DND-41 (cell line): ENCODE results near the gene TTC16.

ENCODE experiments used
- ATAC-seq: fragments of 200-7000 bp; cut with Tn5 transposase; 3 replicates; pipeline ENCODE4 v1.9.1; 2021; ENCODE audit warnings: low read depth; ENCODE audit not compliant: insufficient read depth
- DNase-seq: peaks from one replicate; pipeline ENCODE4 v3.0.0-alpha.2; 2020
- H2AFZ ChIP-seq: 2 replicates; pipeline ENCODE4 v1.6.0; 2012; ENCODE audit warnings: low read depth, low read length
- H3K27ac ChIP-seq: 2 replicates; pipeline ENCODE4 v1.5.1; 2012; ENCODE audit warnings: low read length, inconsistent platforms
- H3K27me3 ChIP-seq: fragments of 200-600 bp; sonication (generic); 2 replicates; pipeline ENCODE4 v1.6.0; 2012; ENCODE audit warnings: low read length, mild to moderate bottlenecking, inconsistent platforms; ENCODE audit not compliant: insufficient read depth, poor library complexity
- H3K36me3 ChIP-seq: 2 replicates; pipeline ENCODE4 v1.5.1; 2012; ENCODE audit warnings: low read length, inconsistent platforms; ENCODE audit not compliant: insufficient read depth
- H3K4me1 ChIP-seq: 2 replicates; pipeline ENCODE4 v1.5.1; 2012; ENCODE audit warnings: mild to moderate bottlenecking, low read length; ENCODE audit not compliant: insufficient read depth
- H3K4me2 ChIP-seq: 2 replicates; pipeline ENCODE4 v1.6.0; 2012; ENCODE audit warnings: mild to moderate bottlenecking, moderate library complexity, low read length, inconsistent platforms; ENCODE audit not compliant: insufficient read depth
- H3K4me3 ChIP-seq, 2 experiments: fragments of 200-600 bp in 1 of 2; shearing (Covaris generic) in 1 of 2; 2 replicates each; pipeline ENCODE4 v1.5.1; 2012 to 2016; ENCODE audit warnings: inconsistent platforms in 2 of 2, low read length in 2 of 2, mild to moderate bottlenecking in 2 of 2, low read depth in 1 of 2, moderate library complexity in 1 of 2
- H3K79me2 ChIP-seq: 2 replicates; pipeline ENCODE4 v1.6.0; 2012; ENCODE audit warnings: low read length, inconsistent platforms; ENCODE audit not compliant: insufficient read depth
- H3K9ac ChIP-seq: 2 replicates; pipeline ENCODE4 v1.6.0; 2012; ENCODE audit warnings: low read depth, mild to moderate bottlenecking, inconsistent platforms, low read length, moderate library complexity
- H3K9me3 ChIP-seq: 2 replicates; pipeline ENCODE4 v1.5.1; 2012; ENCODE audit warnings: low read length, moderate library complexity, mild to moderate bottlenecking, inconsistent platforms; ENCODE audit not compliant: insufficient read depth, severe bottlenecking
- H4K20me1 ChIP-seq: 2 replicates; pipeline ENCODE4 v1.6.0; 2012; ENCODE audit warnings: low read length; ENCODE audit not compliant: insufficient read depth
- CTCF ChIP-seq: IDR thresholded peaks from 2 replicates; pipeline ENCODE4 v1.5.1; 2012; ENCODE audit warnings: borderline replicate concordance, low read length, moderate library complexity, mild to moderate bottlenecking; ENCODE audit not compliant: poor library complexity, severe bottlenecking; ENCODE audit errors: extremely low read depth
- EZH2 ChIP-seq: IDR thresholded peaks from 3 replicates; pipeline ENCODE4 v1.6.1; 2012; ENCODE audit warnings: borderline replicate concordance, low read depth, mild to moderate bottlenecking, moderate library complexity, low read length, inconsistent platforms; ENCODE audit not compliant: severe bottlenecking

Gene TTC16

DNA sequence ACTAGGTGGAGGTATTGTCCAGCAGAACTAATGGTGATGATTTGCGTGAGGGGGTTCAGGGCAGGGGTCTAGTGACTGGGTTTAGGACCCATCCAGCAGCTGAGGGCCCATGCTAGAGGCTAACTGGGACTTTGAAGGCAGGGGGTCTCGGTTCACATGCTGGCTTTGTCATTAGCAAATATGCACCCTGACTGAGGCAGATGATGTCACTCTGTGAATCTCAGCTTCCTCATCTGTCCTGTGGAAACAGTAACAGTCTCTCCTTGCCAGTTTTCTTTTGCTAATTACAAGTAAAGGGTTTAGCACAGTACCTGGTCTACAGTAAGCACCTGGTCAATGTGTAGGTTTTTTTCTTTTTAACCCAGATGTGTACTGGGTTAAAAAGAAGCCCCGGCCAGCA is 57.4 kb downstream of the TTC16 start:
- no peak for DNase-seq
- no peak overlapping the region for H3K4me2 ChIP-seq
- no peaks in the 10 kb centered on the region for H3K27me3 ChIP-seq
- no peak overlapping the region for H2AFZ ChIP-seq
- no peak for ATAC-seq
- no peaks in the 10 kb centered on the region for H3K9me3 ChIP-seq
- H3K36me3 ChIP-seq = no peaks in the 10 kb centered on the region; the same call in 1 of the 2 replicates
- peaks cover 17% of the 10 kb centered on the region for H3K79me2 ChIP-seq
- H4K20me1 ChIP-seq = no peaks in the 10 kb centered on the region
- no peak for TF ChIP-seq CTCF
- no peak for TF ChIP-seq EZH2
- no peak overlapping the region for H3K27ac ChIP-seq
- H3K4me3 ChIP-seq = no peak overlapping the region
- H3K9ac ChIP-seq = no peak overlapping the region
- H3K4me1 ChIP-seq = peaks cover 49% of the 10 kb centered on the region

GRCh38 chr9:127773981-127774380 is 58.1 kb downstream of the TTC16 start:
- Histone ChIP-seq H3K4me2 (no peak overlapping the region), H4K20me1 (no peaks in the 10 kb centered on the region), H3K9me3 (no peaks in the 10 kb centered on the region), H3K27ac (0 out of 2 replicates have a peak overlapping the region, but pooled peaks have one; percentile 27), H3K4me3 (no peak overlapping the region), H3K36me3 (peaks cover 5% of the 10 kb centered on the region; the same call in 1 of the 2 replicates), H2AFZ (no peak overlapping the region), H3K9ac (no peak overlapping the region), H3K79me2 (peaks cover 24% of the 10 kb centered on the region), H3K27me3 (no peaks in the 10 kb centered on the region), H3K4me1 (peaks cover 56% of the 10 kb centered on the region)
- no peak for TF ChIP-seq EZH2
- TF ChIP-seq CTCF = no peak
- ATAC-seq = no peak
- no peak for DNase-seq

- Histone ChIP-seq H3K4me2 (peak overlapping the region; percentile 71), H3K9me3 (no peaks in the 10 kb centered on the region), H3K4me3 (peak overlapping the region; percentile 28 to 71), H3K36me3 (peaks cover 12% of the 10 kb centered on the region; the same call in 1 of the 2 replicates), H3K9ac (peak overlapping the region; percentile 69), H3K27ac (peak overlapping the region; percentile 91), H3K79me2 (peaks cover 43% of the 10 kb centered on the region), H3K4me1 (peaks cover 54% of the 10 kb centered on the region), H3K27me3 (no peaks in the 10 kb centered on the region), H4K20me1 (no peaks in the 10 kb centered on the region), H2AFZ (peak overlapping the region; percentile 15; the same call in 1 of the 2 replicates)
- ATAC-seq (peak; percentile 80), DNase-seq (peak; percentile 95)
- TF ChIP-seq EZH2 = no peak
- peak; percentile 25 for TF ChIP-seq CTCF
These were observed 60.5 kb downstream of the TTC16 start for GRCh38 chr9:127776195-127776923.
